ENCODE data around the gene CACNA2D3.

Gene CACNA2D3

GRCh38 chr3:54259636-54260035 is 137.3 kb downstream of the CACNA2D3 start:
- no peaks in the 10 kb centered on the region for H3K36me3 ChIP-seq (ENCODE audit: control insufficient read depth, insufficient read depth, low read length)
- no peak overlapping the region for H2AFZ ChIP-seq
- no peaks in the 10 kb centered on the region for H3K27me3 ChIP-seq (ENCODE audit: control insufficient read depth, insufficient read depth, low read length)
- no peaks in the 10 kb centered on the region for H3K9me3 ChIP-seq (ENCODE audit: control insufficient read depth, low read length)
- no peaks in the 10 kb centered on the region for H3K79me2 ChIP-seq
- no peak overlapping the region for H3K4me3 ChIP-seq (ENCODE audit: low read depth, low read length)
- no peak overlapping the region for H3K27ac ChIP-seq
- peaks cover 36% of the 10 kb centered on the region for H3K4me1 ChIP-seq
- no peak overlapping the region for H3K4me2 ChIP-seq (ENCODE audit: low read length)
- H3K9ac ChIP-seq, result no peak overlapping the region
- no peak for TF ChIP-seq CTCF (IDR thresholded peaks at IDR 0.05)

- no peak overlapping the region for H3K27ac ChIP-seq
- H3K9me3 ChIP-seq (ENCODE audit: control insufficient read depth, low read length), result no peaks in the 10 kb centered on the region
- no peaks in the 10 kb centered on the region for H3K27me3 ChIP-seq (ENCODE audit: control insufficient read depth, insufficient read depth, low read length)
- no peak overlapping the region for H3K9ac ChIP-seq
- peaks cover 25% of the 10 kb centered on the region for H3K4me1 ChIP-seq
- H3K4me3 ChIP-seq (ENCODE audit: low read depth, low read length), result no peak overlapping the region
- no peak for TF ChIP-seq CTCF (IDR thresholded peaks at IDR 0.05)
- H3K79me2 ChIP-seq, result no peaks in the 10 kb centered on the region
- no peak overlapping the region for H2AFZ ChIP-seq
- H3K36me3 ChIP-seq (ENCODE audit: control insufficient read depth, insufficient read depth, low read length), result no peaks in the 10 kb centered on the region
- no peak overlapping the region for H3K4me2 ChIP-seq (ENCODE audit: low read length)
These were observed 138.8 kb downstream of the CACNA2D3 start for GRCh38 chr3:54261141-54261540.

GRCh38 chr3:54262541-54262940 is 140.2 kb downstream of the CACNA2D3 start:
- H3K27ac ChIP-seq, result no peak overlapping the region
- no peak overlapping the region for H3K4me2 ChIP-seq (ENCODE audit: low read length)
- no peak overlapping the region for H3K9ac ChIP-seq
- TF ChIP-seq CTCF (IDR thresholded peaks at IDR 0.05), result no peak
- no peaks in the 10 kb centered on the region for H3K36me3 ChIP-seq (ENCODE audit: control insufficient read depth, insufficient read depth, low read length)
- no peak overlapping the region for H2AFZ ChIP-seq
- no peaks in the 10 kb centered on the region for H3K27me3 ChIP-seq (ENCODE audit: control insufficient read depth, insufficient read depth, low read length)
- H3K79me2 ChIP-seq, result no peaks in the 10 kb centered on the region
- H3K9me3 ChIP-seq (ENCODE audit: control insufficient read depth, low read length), result no peaks in the 10 kb centered on the region
- H3K4me1 ChIP-seq, result peaks cover 17% of the 10 kb centered on the region
- no peak overlapping the region for H3K4me3 ChIP-seq (ENCODE audit: low read depth, low read length)

- Histone ChIP-seq H3K4me2 (ENCODE audit: low read length) (no peak overlapping the region), H3K79me2 (no peaks in the 10 kb centered on the region)
- TF ChIP-seq CTCF (IDR thresholded peaks at IDR 0.05), result no peak
These were observed 140.6 kb downstream of the CACNA2D3 start for GRCh38 chr3:54262946-54263345.

GRCh38 chr3:54264050-54264449 is 141.7 kb downstream of the CACNA2D3 start:
- peaks cover 2% of the 10 kb centered on the region for H3K4me1 ChIP-seq
- H3K79me2 ChIP-seq, result no peaks in the 10 kb centered on the region
- no peak overlapping the region for H2AFZ ChIP-seq
- no peak overlapping the region for H3K4me3 ChIP-seq (ENCODE audit: low read depth, low read length)
- H3K36me3 ChIP-seq (ENCODE audit: control insufficient read depth, insufficient read depth, low read length), result no peaks in the 10 kb centered on the region
- H3K9ac ChIP-seq, result no peak overlapping the region
- no peaks in the 10 kb centered on the region for H3K27me3 ChIP-seq (ENCODE audit: control insufficient read depth, insufficient read depth, low read length)
- H3K9me3 ChIP-seq (ENCODE audit: control insufficient read depth, low read length), result no peaks in the 10 kb centered on the region
- TF ChIP-seq CTCF (IDR thresholded peaks at IDR 0.05), result no peak
- H3K4me2 ChIP-seq (ENCODE audit: low read length), result no peak overlapping the region
- H3K27ac ChIP-seq, result no peak overlapping the region

More at GRCh38 chr3:54262946-54263345, 140.6 kb downstream of the CACNA2D3 start:
- Histone ChIP-seq H3K4me3 (ENCODE audit: low read depth, low read length) (no peak overlapping the region), H3K36me3 (ENCODE audit: control insufficient read depth, insufficient read depth, low read length) (no peaks in the 10 kb centered on the region), H3K9ac (no peak overlapping the region), H2AFZ (no peak overlapping the region), H3K27me3 (ENCODE audit: control insufficient read depth, insufficient read depth, low read length) (no peaks in the 10 kb centered on the region), H3K9me3 (ENCODE audit: control insufficient read depth, low read length) (no peaks in the 10 kb centered on the region), H3K27ac (no peak overlapping the region), H3K4me1 (peaks cover 13% of the 10 kb centered on the region)

Measured in parathyroid adenoma (tissue), 2 donors.